ENCODE results near the gene NEDD4L.
A peak's percentile ranks its signal among the peaks of the same experiment; 100 is the strongest.

NEDD4L gene

DNA sequence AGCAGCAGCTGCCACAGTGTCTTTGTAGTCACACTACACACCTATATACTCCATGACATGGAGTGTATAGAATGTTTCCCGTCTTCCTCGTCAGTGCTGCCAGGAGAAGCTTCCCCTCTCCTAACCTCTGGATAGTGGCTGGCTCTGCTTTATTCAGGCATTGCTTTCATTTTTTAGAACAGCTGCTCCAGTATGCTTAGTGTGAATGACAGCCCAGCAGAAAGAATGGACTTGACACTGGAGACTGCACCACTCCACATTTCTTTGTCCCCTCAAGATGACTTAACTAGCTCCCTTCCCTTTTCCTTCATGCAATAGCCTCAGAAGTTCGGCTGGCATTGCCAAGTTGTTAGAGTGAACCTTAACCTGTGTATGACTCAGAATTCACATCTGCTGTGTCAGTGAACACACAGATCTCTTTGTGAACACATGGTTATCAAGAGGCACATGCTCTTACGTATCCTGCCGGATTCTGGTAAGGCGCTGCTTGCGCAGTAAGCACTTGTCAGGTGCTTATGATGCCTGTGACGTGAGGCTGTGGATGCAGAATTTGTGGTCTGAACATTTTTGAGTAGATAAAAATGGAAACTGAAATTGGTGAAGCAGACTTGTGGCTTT lies 73.9 kb downstream of the NEDD4L start:
- DNase-seq (ENCODE audit: low spot score) = peak; percentile 58
- peak; percentile 67 for FAIRE-seq

DNA sequence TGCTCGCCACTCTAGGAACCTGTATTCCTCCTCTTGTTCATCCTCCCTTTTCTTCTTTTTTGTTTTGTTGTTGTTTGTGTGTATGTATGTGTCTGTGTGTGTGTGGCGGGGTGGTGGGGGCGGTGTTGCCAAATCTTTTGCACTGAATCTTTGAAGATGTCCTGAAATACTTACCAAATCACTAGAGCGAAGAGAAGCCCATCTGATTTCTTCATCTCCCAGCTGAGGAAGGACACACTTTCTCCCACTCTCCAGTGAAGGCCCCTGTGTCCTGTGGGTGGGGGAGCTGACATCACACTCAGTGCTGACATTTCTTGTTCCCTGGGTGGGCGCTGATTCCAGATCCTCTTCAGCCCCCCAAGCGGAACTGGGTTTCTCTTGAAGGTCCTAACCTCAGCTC lies 74.5 kb downstream of the NEDD4L start:
- FAIRE-seq (no peak), DNase-seq (ENCODE audit: low spot score) (no peak)

DNA sequence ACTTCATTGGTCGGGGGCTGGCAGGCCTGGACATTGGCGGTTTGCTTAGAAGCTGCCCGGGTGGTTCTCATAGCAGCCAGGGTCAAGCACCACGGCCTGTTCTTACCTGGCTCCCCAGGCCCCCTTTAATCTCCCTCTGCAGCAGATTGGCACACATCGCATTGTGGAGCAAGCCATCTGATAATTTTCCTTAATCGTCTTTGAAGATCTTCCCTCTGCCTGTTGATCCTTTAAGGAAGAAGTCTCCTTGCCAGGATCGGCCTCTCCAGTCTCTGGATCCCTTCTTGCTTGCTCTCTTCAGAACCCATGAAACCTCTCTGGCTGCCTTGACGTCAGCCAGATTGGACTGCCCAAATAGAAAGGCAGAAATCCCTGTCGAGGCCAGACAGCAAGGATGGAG lies 75.8 kb downstream of the NEDD4L start:
- FAIRE-seq (no peak), DNase-seq (ENCODE audit: low spot score) (no peak)

DNA sequence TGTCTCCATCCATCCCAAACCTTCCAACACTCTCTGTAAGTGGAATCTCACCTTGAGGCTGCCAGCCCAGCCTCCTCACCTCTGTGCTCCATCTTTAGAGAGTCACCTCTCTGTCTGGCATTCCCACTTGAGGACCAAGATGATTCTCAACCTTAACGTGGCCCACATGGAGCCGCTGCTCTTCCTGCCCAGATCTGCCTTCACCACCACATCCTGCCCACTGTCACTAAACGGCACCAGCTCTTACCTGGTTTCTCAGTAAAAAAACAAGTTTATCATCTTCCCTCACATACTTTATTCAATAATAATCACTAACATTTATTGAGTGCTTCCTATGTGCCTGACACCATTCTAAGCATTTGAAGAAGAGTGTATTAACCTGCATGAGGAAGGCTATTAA lies 80.4 kb downstream of the NEDD4L start:
- no peak for FAIRE-seq
- no peak for DNase-seq (ENCODE audit: low spot score)

DNA sequence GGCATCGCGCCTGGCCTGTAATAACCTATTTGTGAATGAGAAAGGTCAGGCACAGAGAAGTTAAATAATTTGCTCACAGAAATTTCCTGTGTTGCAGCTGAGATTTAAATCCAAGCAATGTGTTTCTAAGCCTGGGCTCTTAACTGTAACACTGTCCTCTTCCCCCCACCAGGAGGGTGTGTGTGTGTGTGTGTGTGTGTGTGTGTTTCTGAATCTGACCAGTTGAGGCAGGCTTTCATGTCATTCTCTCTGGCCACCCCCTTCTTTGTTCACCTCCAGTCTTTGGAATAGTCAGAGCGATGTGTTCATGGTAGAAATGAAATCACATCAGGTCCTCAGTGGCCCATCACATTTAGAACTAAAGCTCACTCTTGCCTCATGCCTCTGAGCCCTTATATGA lies 81.2 kb downstream of the NEDD4L start:
- FAIRE-seq (no peak), DNase-seq (ENCODE audit: low spot score) (no peak)

DNA sequence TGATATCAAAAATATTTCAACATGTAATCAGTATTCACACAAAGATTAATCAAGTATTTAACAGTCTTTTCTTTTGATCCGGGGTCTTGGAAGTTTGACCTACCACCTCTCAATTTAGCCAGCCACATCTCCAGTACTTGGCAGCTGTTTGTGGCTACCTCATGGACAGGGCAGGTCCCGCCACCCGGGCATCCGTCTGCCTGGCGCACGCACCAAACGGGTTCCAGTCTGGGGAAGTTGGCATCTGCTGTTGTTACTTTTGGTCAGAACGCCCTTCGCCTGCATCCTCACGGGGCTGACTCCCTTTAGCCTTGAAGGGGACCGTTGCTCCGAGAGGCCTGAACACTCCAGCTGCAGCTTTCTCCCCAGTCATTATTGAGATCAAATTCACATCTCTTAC lies 81.7 kb downstream of the NEDD4L start:
- DNase-seq (ENCODE audit: low spot score) = no peak
- no peak for FAIRE-seq

DNA sequence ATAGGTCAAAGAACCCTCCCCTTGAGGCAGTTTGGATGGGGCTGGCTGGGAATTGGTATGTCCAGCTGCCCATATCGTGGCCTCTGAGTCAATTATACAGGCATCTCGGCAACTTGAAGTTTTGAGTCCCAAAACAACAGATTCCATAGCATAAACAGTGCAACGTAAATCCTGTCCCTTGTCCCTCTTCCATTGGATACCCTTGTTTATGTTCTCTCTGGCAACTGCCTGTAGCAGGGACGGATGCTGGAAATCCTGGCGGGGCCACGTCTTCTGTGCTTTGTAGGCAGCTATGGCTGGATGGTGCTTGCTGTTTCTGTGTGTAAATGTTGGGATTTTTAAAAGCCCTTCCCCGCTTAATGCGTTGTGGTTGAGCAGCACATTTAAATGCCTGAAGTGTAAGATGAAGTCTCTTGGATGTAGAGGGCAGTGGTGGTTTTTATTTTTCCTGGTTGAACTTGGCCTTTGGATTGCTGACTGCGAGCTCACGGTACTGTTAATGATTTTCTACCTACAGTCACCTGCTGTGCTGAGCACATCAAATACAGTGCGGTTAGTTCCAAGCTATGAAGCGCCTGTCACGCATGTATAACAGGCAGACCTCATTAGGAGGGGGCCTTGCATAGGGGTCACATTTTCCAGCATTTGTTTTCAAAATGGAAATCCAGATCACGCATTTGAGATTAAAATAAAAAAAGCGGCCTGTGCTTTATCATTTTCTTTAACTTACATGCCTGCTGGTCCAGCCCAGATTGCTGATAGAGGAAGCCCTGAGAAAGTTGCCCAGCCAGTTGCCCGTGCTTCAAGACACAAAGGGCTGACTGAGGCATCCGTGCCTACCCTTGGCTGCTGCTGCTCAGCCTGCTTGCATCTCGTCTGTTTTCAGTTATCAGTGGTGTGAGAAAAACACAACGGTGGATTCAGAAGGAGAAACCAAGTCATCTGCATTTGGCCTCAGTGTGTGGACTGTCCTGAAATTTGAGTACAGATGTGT lies 84.7 kb downstream of the NEDD4L start:
- FAIRE-seq = peak; percentile 95
- peak; percentile 87 for DNase-seq (ENCODE audit: low spot score)

DNA sequence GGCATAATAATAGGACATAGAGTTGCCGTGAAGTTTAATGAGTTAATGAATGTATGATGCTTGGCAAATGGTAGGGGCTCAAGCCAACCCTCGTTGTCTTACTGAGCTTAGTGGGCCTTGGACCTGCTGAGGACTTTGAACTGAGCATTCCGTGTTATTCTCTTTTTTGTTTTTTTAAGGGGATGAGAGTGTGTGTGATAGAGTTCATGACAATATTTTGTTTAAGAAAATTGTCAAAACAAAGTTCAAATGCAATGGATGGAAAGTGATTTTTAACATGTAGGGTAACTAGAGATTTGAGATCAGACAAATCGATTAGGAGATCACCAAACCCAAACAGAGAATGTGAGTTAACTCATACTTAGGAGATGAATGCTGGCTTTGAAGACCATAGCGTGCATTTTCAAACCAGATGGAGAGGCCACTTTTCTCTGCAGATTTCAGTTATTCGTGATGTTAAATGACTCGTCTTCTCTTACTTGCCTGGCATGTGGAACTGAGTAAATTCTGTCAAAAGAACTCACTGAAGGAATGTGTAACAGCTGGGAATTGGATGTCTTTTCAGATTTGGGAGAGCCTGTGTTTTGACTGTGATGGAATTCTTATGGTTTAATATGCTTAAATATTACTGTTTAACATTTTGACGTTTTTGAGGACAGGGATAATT lies 88.7 kb downstream of the NEDD4L start:
- DNase-seq (ENCODE audit: low spot score) = no peak
- no peak for FAIRE-seq

DNA sequence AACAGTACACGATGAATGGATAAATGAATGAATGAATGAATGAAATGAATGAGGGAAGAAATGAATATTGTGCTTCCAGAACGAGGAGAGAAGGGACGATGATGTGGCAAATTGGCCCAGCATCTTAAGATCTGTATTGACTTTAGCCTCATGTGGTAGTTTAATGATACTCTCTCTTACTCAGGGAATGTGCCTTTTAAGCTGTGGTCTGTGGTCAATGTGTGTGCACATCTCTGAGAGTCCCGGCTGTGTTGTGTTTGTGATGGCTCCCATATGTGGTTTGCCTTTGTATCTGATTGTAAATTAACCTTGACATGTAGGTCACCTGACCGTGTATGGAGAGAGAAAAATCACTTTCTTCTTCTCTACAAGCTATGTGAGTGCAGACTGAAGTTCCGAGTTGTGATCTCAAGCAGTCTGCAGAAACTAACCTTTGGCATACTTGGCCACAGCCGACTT lies 91.2 kb downstream of the NEDD4L start:
- peak; percentile 95 for FAIRE-seq
- peak; percentile 90 for DNase-seq (ENCODE audit: low spot score)

DNA sequence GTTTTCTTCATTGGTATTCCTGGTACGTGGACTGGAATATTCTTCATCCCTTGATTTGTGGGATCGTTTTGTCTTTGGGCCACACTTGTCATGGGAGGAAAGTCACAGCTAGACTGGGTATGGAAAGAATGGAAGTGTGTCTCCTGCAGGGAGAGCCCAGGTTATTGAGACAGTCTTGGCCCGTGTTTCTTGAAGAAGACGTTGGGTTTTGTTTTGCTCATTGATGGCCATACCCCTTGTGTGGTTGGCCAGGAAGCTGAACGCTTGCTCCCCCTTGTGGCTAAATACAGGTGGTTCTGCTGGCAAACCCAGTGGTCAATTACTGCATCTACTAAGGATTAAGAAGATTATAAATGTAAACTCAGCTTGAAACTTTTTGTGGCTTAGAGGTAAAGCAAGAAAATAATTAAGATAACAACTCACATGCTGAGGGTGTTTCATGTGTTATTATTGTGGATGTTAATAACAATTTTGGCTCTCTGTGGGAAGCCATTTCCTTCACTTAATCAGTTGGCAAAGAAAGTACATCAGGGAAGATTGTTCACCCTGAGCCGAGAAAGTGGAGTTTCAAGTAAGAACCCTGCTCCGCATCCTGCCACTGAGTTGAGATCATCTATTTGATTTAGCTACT lies 91.8 kb downstream of the NEDD4L start:
- FAIRE-seq (no peak), DNase-seq (ENCODE audit: low spot score) (peak; percentile 27)

DNA sequence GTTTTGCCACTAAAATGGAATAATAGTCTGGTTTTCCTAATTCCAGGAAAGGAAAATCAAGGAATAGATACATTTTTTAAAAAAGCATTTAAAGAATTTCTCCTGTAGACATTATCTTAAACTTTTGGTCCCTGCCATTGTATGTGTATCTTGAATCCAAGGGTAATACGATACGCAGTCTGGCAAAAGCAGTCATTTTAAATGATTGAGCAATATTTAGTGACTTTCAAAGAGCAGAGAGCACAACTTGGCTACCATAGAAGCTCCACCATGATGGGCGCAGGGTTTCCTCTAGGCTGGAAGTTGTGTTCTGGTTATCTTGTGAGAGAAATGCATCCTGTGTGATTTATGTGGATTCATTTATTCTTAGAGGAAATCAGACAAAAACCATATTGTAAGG lies 92.9 kb downstream of the NEDD4L start:
- FAIRE-seq (no peak), DNase-seq (ENCODE audit: low spot score) (no peak)

DNA sequence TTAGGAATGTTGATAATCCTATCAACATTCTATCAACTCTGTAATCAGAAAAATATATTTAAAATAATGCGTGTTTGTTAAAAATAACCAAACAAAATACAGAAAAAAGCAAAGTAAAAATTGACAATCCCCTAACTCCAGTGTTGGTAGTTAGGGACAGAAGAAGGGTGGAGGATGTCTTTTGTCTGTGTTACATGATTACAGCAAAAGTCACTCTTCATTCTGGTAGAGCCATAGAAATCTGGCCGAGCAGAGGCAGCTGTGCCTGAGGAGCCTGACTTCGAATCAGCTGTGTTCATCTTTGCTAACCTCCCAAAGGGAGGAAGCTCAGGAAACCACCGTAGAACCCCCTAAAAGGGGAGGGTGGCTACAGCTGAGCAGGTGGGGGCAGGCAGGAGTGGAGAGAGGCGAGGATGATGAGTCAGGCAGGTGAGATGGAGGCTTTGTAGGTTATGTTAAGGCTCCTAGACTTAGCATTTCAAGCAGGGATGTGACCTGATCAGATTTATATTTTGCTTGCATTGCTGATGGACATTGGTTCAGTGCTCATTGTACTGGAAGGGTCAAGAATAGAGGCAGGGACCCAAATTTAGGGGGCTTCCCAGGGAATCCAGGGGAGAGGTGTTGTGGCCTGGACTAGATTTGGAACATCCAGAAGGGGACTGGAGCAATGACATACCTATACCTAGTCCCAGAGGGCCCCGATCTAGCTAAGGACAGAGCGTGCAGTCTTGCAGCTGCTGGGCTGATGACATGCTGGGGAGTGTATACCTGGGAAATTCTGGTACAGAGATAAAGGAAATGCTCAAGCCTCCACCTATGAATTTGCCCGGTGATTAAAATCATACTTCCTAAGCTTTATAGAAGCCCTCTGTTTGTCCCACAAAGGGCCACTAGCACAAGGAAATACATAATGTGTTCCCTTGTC lies 95.7 kb downstream of the NEDD4L start:
- no peak for FAIRE-seq
- no peak for DNase-seq (ENCODE audit: low spot score)

DNA sequence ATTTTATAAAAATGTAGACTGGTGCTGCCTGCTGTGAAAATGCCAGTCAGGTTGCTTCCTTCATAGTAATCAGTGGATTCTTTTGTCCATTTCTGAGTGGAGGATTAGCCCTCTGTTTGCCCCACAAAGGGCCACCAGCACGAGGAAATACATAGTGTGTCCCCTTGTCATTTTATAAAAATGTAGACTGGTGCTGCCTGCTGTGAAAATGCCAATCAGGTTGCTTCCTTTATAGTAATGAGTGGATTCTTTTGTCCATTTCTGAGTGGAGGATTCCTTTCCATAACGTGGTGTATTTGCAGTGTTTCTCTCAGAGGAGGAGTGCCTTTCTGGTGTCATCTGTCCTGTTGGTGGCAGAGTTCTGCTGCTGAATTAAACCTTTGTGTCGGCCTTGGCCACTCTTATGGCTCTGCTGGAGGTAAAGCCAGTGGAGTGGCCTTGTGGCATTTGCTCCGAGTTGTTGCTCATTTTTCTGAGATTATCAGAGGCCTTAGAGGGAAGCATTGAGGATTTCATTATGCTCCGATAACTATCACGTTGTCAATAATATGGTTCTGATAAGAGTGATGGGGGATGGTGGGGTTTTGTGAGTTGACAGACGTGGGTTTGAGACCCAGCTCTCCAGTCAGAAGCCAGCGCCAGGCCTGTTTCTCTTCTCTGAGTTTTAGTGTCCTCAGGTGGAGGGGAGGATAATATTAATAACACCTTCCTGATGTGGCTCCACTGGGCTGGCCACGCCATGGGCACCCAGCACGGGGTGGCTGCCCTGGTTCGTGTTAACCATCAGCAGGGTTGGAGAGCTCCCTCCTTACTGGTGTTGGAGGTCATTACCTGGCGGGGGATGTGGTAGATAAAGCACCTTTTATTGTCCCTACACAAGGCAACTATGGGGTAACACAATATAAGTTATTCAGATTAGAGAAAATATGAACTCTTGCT lies 96.6 kb downstream of the NEDD4L start:
- DNase-seq (ENCODE audit: low spot score) (no peak), FAIRE-seq (no peak)

DNA sequence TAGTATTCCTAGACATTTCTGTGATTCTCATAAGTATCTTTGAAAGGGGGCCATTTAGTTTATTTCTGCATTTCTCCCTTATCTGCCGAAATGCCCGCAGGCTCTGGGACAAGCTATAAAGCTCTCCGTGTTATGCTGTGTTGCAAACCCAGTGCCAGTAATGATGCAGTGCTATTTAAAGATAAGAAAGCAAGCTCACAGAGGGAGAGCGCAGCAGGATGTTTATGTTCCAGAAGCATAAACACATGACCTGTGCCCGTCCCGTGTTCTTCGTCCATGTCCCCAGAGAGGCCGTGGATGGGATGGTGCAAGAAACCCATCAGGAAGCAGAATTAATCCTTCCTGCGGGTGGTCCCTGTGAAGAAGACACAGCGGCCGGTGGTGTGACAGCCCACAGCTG lies 99.4 kb downstream of the NEDD4L start:
- DNase-seq (ENCODE audit: low spot score) = no peak
- FAIRE-seq = no peak

DNA sequence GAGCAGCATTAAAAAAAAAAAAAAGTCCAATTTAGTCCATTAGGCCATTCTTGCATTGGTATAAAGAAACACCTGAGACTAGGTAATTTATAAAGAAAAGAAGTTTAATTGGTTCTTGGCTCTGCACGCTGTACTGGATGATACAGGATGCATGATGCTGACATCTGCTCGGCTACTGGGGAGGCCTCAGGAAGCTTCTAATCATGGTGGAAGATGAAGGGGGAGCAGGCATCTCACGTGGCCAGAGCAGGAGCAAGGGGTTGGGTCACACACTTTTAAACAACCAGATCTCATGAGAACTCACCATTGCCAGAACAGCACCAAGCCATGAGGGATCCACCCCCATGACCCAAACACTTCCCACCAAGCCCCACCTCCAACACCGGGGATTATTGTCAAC lies 100.1 kb downstream of the NEDD4L start:
- no peak for FAIRE-seq

DNA sequence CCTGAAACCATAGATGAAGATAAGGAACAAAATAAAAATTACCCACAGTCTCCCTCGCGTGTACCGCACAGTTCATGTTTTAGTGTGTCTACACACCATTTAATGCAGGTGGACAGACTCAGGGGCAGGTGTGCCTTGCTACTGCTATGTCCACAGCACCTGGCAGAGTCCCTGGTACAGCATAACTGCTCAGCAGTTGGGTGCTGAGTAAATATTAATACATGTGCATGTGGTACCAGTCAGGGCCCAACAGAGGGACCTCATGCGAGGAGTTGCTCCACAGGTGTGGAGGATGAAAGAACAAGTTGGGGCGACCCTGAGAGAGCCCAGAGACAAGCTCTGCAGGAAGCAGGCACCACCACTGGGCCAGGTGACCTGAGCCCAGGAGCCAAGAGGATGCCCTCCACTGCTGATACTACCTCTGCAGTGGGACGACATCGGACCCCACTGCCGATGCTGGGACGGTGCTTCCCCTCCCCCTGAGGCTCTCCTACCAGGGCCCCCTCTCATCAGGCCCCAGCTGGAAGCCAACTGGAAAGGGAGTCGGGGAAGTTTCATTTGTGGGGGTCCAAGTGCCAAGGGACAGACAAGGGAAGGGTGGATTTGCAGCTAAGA lies 100.8 kb downstream of the NEDD4L start:
- FAIRE-seq (no peak), DNase-seq (ENCODE audit: low spot score) (no peak)

More for the DNA sequence above, 100.1 kb downstream of the NEDD4L start:
- DNase-seq (ENCODE audit: low spot score) = no peak

DNA sequence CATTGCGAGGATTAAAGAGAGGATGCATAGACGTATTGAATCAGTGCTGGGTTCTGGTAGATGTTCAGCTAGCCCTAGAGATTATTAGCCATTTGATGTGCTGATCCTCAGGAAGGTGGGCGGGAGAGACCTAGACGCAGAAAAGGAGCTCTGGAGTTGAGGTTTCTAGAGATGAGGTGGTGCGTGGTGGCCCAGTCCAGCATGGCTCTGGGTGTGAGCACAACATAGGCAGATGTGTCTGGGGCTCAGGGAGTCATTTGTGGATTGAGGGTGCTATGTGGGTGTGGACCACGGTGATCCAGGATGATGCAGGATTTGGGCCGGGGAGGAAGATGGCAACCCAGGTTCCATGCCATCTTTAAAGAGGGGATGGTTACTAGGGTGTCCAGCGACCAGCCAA lies 102.1 kb downstream of the NEDD4L start:
- FAIRE-seq (no peak), DNase-seq (ENCODE audit: low spot score) (no peak)

DNA sequence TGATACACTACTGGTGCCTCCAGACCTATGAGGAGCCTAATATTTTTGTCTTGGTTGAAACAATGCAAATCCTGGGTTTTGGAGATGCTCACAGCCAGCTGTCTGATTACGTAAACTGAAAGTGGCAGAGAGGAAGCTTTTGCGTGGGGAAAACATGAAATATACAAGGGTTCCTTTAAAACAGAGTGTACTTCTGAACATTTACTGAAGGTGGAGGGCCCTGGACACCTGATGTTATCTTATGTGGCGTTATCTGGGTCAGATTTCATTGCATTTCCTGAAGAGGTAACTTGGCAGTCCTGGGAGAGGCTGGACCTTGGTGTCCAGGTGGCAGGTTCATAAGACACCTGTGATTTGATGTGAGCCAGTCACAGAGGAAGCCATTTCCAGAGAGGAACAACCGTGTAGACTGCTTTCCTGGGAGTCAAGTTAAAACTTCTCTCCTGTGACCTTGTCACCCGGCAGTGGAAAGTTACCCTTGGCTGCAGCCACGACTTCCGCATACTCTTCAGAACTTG lies 105.0 kb downstream of the NEDD4L start:
- FAIRE-seq (no peak), DNase-seq (ENCODE audit: low spot score) (no peak)

DNA sequence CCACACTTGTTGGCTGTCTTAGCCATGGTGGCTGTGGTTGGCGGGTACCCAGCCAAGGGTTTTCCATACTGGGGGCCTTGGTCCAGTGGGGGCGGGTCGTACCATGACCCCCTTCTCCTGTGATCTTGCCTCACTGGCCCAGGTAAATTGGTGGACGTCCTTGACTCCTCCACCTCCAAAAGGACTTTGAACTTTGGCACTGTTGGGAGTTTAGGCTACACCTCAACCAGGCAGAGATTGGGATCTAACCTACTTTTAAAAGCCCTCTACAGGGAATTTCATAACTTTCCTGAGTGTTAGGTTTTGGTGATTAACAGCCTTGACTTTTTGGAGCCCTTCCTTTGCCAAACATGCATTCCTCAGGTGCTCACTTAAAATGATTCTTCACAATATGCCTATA lies 106.7 kb downstream of the NEDD4L start:
- FAIRE-seq (no peak), DNase-seq (ENCODE audit: low spot score) (no peak)
